22Rv1 (cell line): ENCODE results near the gene DNAH9.
A peak's percentile ranks its signal among the peaks of the same experiment; 100 is the strongest.

Experiments
- H3K27ac ChIP-seq: fragments of 450-650 bp; 2 replicates; pipeline ENCODE4 v1.5.1; 2017
- CTCF ChIP-seq: fragments of 450-650 bp; IDR thresholded peaks from 2 replicates; pipeline ENCODE4 v1.5.1; 2017; ENCODE audit warnings: mild to moderate bottlenecking
- ZFX ChIP-seq: fragments of 450-650 bp; IDR thresholded peaks from 2 replicates; pipeline ENCODE4 v1.6.1; 2017; ENCODE audit warnings: antibody characterized with exemption, borderline replicate concordance

DNAH9 gene

GRCh38 chr17:11780621-11781020 lies 182.4 kb downstream of the DNAH9 start:
- TF ChIP-seq CTCF (no peak), ZFX (no peak)
- H3K27ac ChIP-seq, result no peak overlapping the region

GRCh38 chr17:11786711-11787438 lies 188.6 kb downstream of the DNAH9 start:
- TF ChIP-seq CTCF (no peak), ZFX (no peak)
- H3K27ac ChIP-seq, result no peak overlapping the region

GRCh38 chr17:11795906-11796305 lies 197.6 kb downstream of the DNAH9 start:
- TF ChIP-seq ZFX (no peak), CTCF (no peak)
- no peak overlapping the region for H3K27ac ChIP-seq

GRCh38 chr17:11797803-11798202 lies 199.5 kb downstream of the DNAH9 start:
- TF ChIP-seq ZFX (no peak), CTCF (peak; percentile 80)
- no peak overlapping the region for H3K27ac ChIP-seq

GRCh38 chr17:11803231-11803969 lies 205.1 kb downstream of the DNAH9 start:
- TF ChIP-seq CTCF (no peak), ZFX (no peak)
- no peak overlapping the region for H3K27ac ChIP-seq

- no peak overlapping the region for H3K27ac ChIP-seq
- TF ChIP-seq ZFX (no peak), CTCF (no peak)
Observed at GRCh38 chr17:11805138-11805537, 206.9 kb downstream of the DNAH9 start.

- no peak overlapping the region for H3K27ac ChIP-seq
- no peak for TF ChIP-seq ZFX
- no peak for TF ChIP-seq CTCF
Observed at GRCh38 chr17:11805952-11806351, 207.7 kb downstream of the DNAH9 start.
